ENCODE data around the gene C1orf141. TPM values are rescaled to one million over a fixed set of nuclear protein-coding genes. Genes with fewer than 3 reads are reported as not detected.

Gene C1orf141
- total RNA-seq, 1 donor from 2014 or later: not detected

DNA sequence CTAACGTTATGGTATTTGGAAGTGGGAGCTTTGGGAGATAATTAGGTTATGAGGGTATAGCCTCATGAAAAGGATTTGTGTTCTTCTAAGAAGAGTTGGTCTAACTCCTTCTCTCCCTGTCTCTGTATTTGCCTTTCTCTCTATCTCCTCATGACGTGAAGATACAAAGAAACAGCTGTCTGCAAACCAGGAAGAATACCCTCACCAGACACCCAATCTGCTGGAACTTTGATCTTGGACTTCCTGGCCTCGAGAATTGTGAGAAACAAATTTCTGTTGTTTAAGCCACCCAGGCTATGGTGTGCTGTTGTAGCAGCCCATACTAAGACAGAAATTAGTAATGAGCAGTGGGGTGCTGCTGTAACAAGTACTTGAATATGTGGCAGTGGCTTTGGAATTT, 16.1 kb downstream of the C1orf141 start:
- no peak for DNase-seq (ENCODE audit: low spot score)
- Mint-ChIP-seq H3K27me3 (ENCODE audit: unreplicated experiment) (peaks cover 3% of the 10 kb centered on the region), H3K27ac (ENCODE audit: unreplicated experiment) (no peak overlapping the region), H3K4me3 (ENCODE audit: unreplicated experiment) (no peak overlapping the region), H3K9me3 (ENCODE audit: unreplicated experiment) (no peaks in the 10 kb centered on the region), H3K36me3 (ENCODE audit: low read depth, unreplicated experiment) (no peaks in the 10 kb centered on the region), H3K4me1 (ENCODE audit: unreplicated experiment) (no peaks in the 10 kb centered on the region)
- TF ChIP-seq, protein P1, sequence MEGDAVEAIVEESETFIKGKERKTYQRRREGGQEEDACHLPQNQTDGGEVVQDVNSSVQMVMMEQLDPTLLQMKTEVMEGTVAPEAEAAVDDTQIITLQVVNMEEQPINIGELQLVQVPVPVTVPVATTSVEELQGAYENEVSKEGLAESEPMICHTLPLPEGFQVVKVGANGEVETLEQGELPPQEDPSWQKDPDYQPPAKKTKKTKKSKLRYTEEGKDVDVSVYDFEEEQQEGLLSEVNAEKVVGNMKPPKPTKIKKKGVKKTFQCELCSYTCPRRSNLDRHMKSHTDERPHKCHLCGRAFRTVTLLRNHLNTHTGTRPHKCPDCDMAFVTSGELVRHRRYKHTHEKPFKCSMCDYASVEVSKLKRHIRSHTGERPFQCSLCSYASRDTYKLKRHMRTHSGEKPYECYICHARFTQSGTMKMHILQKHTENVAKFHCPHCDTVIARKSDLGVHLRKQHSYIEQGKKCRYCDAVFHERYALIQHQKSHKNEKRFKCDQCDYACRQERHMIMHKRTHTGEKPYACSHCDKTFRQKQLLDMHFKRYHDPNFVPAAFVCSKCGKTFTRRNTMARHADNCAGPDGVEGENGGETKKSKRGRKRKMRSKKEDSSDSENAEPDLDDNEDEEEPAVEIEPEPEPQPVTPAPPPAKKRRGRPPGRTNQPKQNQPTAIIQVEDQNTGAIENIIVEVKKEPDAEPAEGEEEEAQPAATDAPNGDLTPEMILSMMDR (IDR thresholded peaks at IDR 0.05; ENCODE audit: unreplicated experiment): no peak

DNA sequence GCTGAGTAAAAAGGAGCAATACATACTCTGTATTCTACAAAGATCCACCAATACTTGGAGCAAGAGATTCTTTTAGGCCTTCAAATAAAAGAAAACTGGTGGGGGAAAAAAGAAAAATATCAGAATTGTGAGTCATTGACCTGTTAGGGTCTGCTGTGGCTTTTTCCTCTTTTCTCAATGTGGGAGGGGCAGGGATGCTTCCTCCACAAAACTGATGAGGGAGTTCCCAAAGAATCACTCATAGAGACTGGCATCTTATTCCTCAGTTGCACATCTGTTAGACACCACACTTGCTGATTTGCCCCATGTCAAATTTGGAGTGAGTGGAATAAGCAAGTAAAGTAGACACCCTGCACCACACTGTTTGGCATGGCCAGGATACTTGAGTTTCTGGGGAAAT, 16.6 kb downstream of the C1orf141 start:
- Mint-ChIP-seq H3K27ac (ENCODE audit: unreplicated experiment) (no peak overlapping the region), H3K9me3 (ENCODE audit: unreplicated experiment) (no peaks in the 10 kb centered on the region), H3K4me3 (ENCODE audit: unreplicated experiment) (no peak overlapping the region), H3K36me3 (ENCODE audit: low read depth, unreplicated experiment) (no peaks in the 10 kb centered on the region), H3K4me1 (ENCODE audit: unreplicated experiment) (no peaks in the 10 kb centered on the region), H3K27me3 (ENCODE audit: unreplicated experiment) (peaks cover 3% of the 10 kb centered on the region)
- no peak for DNase-seq (ENCODE audit: low spot score)
- TF ChIP-seq, protein P1 (IDR thresholded peaks at IDR 0.05; ENCODE audit: unreplicated experiment): no peak

DNA sequence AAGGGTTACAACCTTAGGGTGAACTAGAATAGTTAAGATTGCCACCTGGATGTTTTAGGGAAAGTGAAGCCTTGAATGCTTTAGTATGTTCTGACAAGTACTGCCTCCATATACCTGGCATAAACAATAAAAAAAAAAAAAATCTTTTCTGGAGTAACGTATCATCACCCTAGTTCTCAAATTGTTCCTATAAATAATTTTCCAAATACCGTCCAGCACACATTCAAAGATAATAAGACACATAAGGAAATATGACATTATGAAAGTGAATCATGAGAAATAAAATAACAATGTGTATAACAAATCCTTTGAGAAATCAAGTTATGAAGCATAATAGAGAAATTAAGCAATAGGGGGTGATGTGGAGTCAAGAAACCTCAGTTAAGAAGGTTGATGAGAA, 20.6 kb downstream of the C1orf141 start:
- H3K27me3 Mint-ChIP-seq (ENCODE audit: unreplicated experiment): peaks cover 3% of the 10 kb centered on the region
- H3K4me3 Mint-ChIP-seq (ENCODE audit: unreplicated experiment): no peak overlapping the region
- no peaks in the 10 kb centered on the region for H3K36me3 Mint-ChIP-seq (ENCODE audit: low read depth, unreplicated experiment)

DNA sequence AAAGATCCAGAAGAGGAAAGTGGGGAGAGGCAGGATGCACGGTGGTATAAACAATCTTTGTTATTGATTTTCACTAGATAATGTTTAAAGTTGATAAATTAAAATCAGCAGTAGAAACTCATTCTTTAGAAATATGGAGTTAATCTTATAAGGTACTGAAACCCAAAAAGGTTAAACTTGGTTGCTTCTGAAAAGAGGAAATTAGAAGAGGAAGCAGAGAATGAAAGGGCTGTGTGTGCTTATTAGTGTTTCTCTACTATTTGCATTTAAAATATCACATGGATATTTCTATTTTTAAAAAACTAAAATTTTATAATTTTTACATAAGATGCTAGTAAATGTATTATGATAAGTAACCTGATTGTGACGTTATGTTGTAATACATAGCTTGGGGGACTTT, 24.4 kb downstream of the C1orf141 start:
- H3K27ac Mint-ChIP-seq (ENCODE audit: unreplicated experiment): no peak overlapping the region
- H3K36me3 Mint-ChIP-seq (ENCODE audit: low read depth, unreplicated experiment): no peaks in the 10 kb centered on the region

More for the DNA sequence above, 20.6 kb downstream of the C1orf141 start:
- no peak overlapping the region for H3K27ac Mint-ChIP-seq (ENCODE audit: unreplicated experiment)
- H3K4me1 Mint-ChIP-seq (ENCODE audit: unreplicated experiment): peaks cover 3% of the 10 kb centered on the region
- no peaks in the 10 kb centered on the region for H3K9me3 Mint-ChIP-seq (ENCODE audit: unreplicated experiment)
- TF ChIP-seq, protein P1 (IDR thresholded peaks at IDR 0.05; ENCODE audit: unreplicated experiment): no peak
- no peak for DNase-seq (ENCODE audit: low spot score)

DNA sequence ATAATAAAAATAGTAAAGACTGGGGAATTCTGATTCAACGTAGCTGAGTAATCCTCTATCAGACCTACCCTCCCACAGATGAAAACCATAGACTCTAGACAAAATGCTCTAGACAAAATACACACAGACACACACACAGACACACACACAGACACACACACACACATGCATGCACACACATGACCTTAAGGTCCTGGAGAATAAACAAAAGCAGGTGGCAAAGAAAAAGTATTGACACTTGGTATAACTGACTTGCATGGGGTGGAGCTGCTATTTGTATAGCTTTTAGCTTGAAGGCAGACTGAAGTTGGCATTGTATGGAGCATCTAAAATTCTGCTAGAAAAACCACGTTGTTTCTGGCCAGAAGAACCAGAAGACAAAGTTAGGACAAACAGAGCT, 29.3 kb downstream of the C1orf141 start:
- Mint-ChIP-seq H3K9me3 (ENCODE audit: unreplicated experiment) (no peaks in the 10 kb centered on the region), H3K27me3 (ENCODE audit: unreplicated experiment) (no peaks in the 10 kb centered on the region), H3K4me3 (ENCODE audit: unreplicated experiment) (no peak overlapping the region), H3K36me3 (ENCODE audit: low read depth, unreplicated experiment) (no peaks in the 10 kb centered on the region), H3K27ac (ENCODE audit: unreplicated experiment) (no peak overlapping the region), H3K4me1 (ENCODE audit: unreplicated experiment) (peaks cover 3% of the 10 kb centered on the region)
- DNase-seq (ENCODE audit: low spot score): no peak
- TF ChIP-seq, protein P1 (IDR thresholded peaks at IDR 0.05; ENCODE audit: unreplicated experiment): no peak

More for the DNA sequence above, 24.4 kb downstream of the C1orf141 start:
- no peak for DNase-seq (ENCODE audit: low spot score)
- Mint-ChIP-seq H3K4me1 (ENCODE audit: unreplicated experiment) (peaks cover 3% of the 10 kb centered on the region), H3K4me3 (ENCODE audit: unreplicated experiment) (no peak overlapping the region), H3K27me3 (ENCODE audit: unreplicated experiment) (no peaks in the 10 kb centered on the region), H3K9me3 (ENCODE audit: unreplicated experiment) (no peaks in the 10 kb centered on the region)
- TF ChIP-seq, protein P1 (IDR thresholded peaks at IDR 0.05; ENCODE audit: unreplicated experiment): no peak

Data from endothelial cell (in vitro differentiated cells).